Measurements from ENCODE around the gene GLUL.
"Not testable (repeated sequence)": the region's sequence is repeated elsewhere in the genome, so short reads cannot be mapped to it uniquely, and the experiment has no call there.

The GLUL gene

GRCh38 chr1:182338806-182339370, 52.7 kb downstream of the GLUL start:
- no peak for TF ChIP-seq OSR1 (CRISPR knock-in tag; IDR thresholded peaks at IDR 0.05)
- TF ChIP-seq TOX (CRISPR knock-in tag; IDR thresholded peaks at IDR 0.05; ENCODE audit: borderline replicate concordance): no peak
- TF ChIP-seq CREB5 (CRISPR knock-in tag; IDR thresholded peaks at IDR 0.05; ENCODE audit: low read depth): no peak
- TF ChIP-seq ZNF565 (CRISPR knock-in tag; conservative IDR thresholded peaks at IDR 0.05; ENCODE audit: low read depth): no peak
- TF ChIP-seq TSHZ2 (CRISPR knock-in tag; IDR thresholded peaks at IDR 0.05): no peak
- TF ChIP-seq CSRNP3 (CRISPR knock-in tag; IDR thresholded peaks at IDR 0.05): no peak
- no peak for ATAC-seq

- TF ChIP-seq BACH2 (CRISPR knock-in tag; IDR thresholded peaks at IDR 0.05; ENCODE audit: borderline replicate concordance) (no peak), CSRNP3 (CRISPR knock-in tag; IDR thresholded peaks at IDR 0.05) (no peak), PATZ1 (CRISPR knock-in tag; IDR thresholded peaks at IDR 0.05; ENCODE audit: borderline replicate concordance) (no peak), ZNF8 (CRISPR knock-in tag; IDR thresholded peaks at IDR 0.05) (no peak)
- no peak for ATAC-seq
Observed at GRCh38 chr1:182337736-182338571, 53.6 kb downstream of the GLUL start.

- TF ChIP-seq ESRRG (CRISPR knock-in tag; IDR thresholded peaks at IDR 0.05): no peak
- no peak for TF ChIP-seq POU6F1 (CRISPR knock-in tag; IDR thresholded peaks at IDR 0.05; ENCODE audit: borderline replicate concordance, low read depth)
- TF ChIP-seq RARB (CRISPR knock-in tag; IDR thresholded peaks at IDR 0.05): no peak
- no peak for TF ChIP-seq GLIS3 (CRISPR knock-in tag; IDR thresholded peaks at IDR 0.05)
- TF ChIP-seq ZC3H10 (CRISPR knock-in tag; IDR thresholded peaks at IDR 0.05): no peak
- no peak for TF ChIP-seq PPARA (CRISPR knock-in tag; IDR thresholded peaks at IDR 0.05; ENCODE audit: borderline replicate concordance)
- TF ChIP-seq ZNF8 (CRISPR knock-in tag; IDR thresholded peaks at IDR 0.05): no peak
- TF ChIP-seq ZFP30 (CRISPR knock-in tag; IDR thresholded peaks at IDR 0.05): no peak
- TF ChIP-seq ZFP3 (CRISPR knock-in tag; IDR thresholded peaks at IDR 0.05): no peak
- no peak for TF ChIP-seq CSDC2 (CRISPR knock-in tag; IDR thresholded peaks at IDR 0.05)
- no peak for ATAC-seq
Observed at GRCh38 chr1:182335771-182336566, 55.6 kb downstream of the GLUL start.

- ATAC-seq: not testable (repeated sequence)
Observed at GRCh38 chr1:182333071-182333571, 58.5 kb downstream of the GLUL start.
